ENCODE data around the gene SCARF1. TPM values are rescaled to one million over a fixed set of nuclear protein-coding genes. Genes with fewer than 3 reads are reported as not detected.

The SCARF1 gene
- total RNA-seq, 1 experiment from 2014 or later, result 0.73 TPM

- no peak overlapping the region for H2AFZ ChIP-seq (ENCODE audit: low read length)
- POLR2A ChIA-PET (ENCODE audit: unreplicated experiment), result no interaction called here
- no peak overlapping the region for H3K27ac ChIP-seq (ENCODE audit: low read length)
- no TSS peak for BruUV-seq (replicated peaks)
- H3K4me2 ChIP-seq (ENCODE audit: low read length), result no peak overlapping the region
- ATAC-seq (no peak), DNase-seq (no peak)
- H3K36me3 ChIP-seq (ENCODE audit: low read depth, low read length), result no peaks in the 10 kb centered on the region
- no peaks in the 10 kb centered on the region for H3F3A ChIP-seq (ENCODE audit: low read length, unreplicated experiment)
- no peaks in the 10 kb centered on the region for H3K9me3 ChIP-seq (ENCODE audit: low read length)
- intact Hi-C loops (cut with micrococcal nuclease), result no loop called here
- H3K9ac ChIP-seq (ENCODE audit: low read length), result no peak overlapping the region
- no peaks in the 10 kb centered on the region for H3K79me2 ChIP-seq (ENCODE audit: low read length)
- no peak overlapping the region for H3K4me3 ChIP-seq (ENCODE audit: low read length)
- no peaks in the 10 kb centered on the region for H3K4me1 ChIP-seq (ENCODE audit: insufficient read depth, low read length)
- CTCF ChIA-PET, result no interaction called here
- H3K9me2 ChIP-seq (replicated peaks; ENCODE audit: low read length), result no peaks in the 10 kb centered on the region
- H3K27me3 ChIP-seq (ENCODE audit: low read length), result no peaks in the 10 kb centered on the region
- no peaks in the 10 kb centered on the region for H4K20me1 ChIP-seq (ENCODE audit: low read length)
- no peak for TF ChIP-seq EZH2phosphoT487 (IDR thresholded peaks at IDR 0.05; ENCODE audit: borderline replicate concordance, low read length)
- TF ChIP-seq EZH2 (IDR thresholded peaks at IDR 0.05; ENCODE audit: low read length, unreplicated experiment), result no peak
- TF ChIP-seq CTCF (conservative IDR thresholded peaks at IDR 0.05; ENCODE audit: low read depth, low read length), result no peak
Measured at GRCh38 chr17:1624650-1625049, 20.9 kb downstream of the SCARF1 start.

DNA sequence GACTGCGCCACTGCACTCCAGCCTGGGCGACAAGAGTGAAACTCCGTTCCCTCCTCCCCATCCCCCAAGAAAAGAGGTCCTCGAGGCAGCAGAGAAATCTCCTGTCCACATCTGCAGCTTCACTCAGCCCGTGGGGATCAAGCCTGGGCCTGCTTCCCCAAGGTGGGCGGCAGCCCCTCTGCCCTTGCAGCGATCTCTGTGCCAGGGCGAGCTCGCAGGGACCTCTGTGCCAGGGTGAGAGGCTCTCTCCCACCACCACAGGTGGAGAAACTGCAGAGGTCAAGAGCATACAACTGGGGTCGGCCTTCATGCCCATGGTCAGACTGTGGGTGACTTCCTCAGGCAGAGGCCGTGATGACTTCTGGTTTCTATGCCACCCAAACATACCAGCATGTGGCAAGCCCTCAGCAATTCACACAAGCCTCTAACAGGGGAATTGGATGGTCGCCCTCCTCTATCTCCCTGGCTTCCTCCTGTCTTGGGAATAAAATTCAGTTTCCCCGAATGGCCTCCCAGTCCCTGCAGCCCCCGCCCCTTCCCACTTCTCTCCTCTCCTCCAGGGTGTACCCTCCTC, 22.4 kb downstream of the SCARF1 start:
- no peak overlapping the region for H3K27ac ChIP-seq (ENCODE audit: low read length)
- POLR2A ChIA-PET (ENCODE audit: unreplicated experiment), result no interaction called here
- H3K9me3 ChIP-seq (ENCODE audit: low read length), result no peaks in the 10 kb centered on the region
- no peak overlapping the region for H3K4me2 ChIP-seq (ENCODE audit: low read length)
- no peaks in the 10 kb centered on the region for H3K4me1 ChIP-seq (ENCODE audit: insufficient read depth, low read length)
- no peak overlapping the region for H3K4me3 ChIP-seq (ENCODE audit: low read length)
- ATAC-seq (no peak), DNase-seq (no peak)
- no peaks in the 10 kb centered on the region for H3K9me2 ChIP-seq (replicated peaks; ENCODE audit: low read length)
- H3K36me3 ChIP-seq (ENCODE audit: low read depth, low read length), result no peaks in the 10 kb centered on the region
- no peak overlapping the region for H3K9ac ChIP-seq (ENCODE audit: low read length)
- H4K20me1 ChIP-seq (ENCODE audit: low read length), result no peaks in the 10 kb centered on the region
- no peaks in the 10 kb centered on the region for H3K27me3 ChIP-seq (ENCODE audit: low read length)
- intact Hi-C loops (cut with micrococcal nuclease), result no loop called here
- H3F3A ChIP-seq (ENCODE audit: low read length, unreplicated experiment), result no peaks in the 10 kb centered on the region
- H3K79me2 ChIP-seq (ENCODE audit: low read length), result no peaks in the 10 kb centered on the region
- TF ChIP-seq CTCF (conservative IDR thresholded peaks at IDR 0.05; ENCODE audit: low read depth, low read length), result no peak
- TF ChIP-seq EZH2 (IDR thresholded peaks at IDR 0.05; ENCODE audit: low read length, unreplicated experiment), result no peak
- TF ChIP-seq EZH2phosphoT487 (IDR thresholded peaks at IDR 0.05; ENCODE audit: borderline replicate concordance, low read length), result no peak
- CTCF ChIA-PET, result no interaction called here
- H2AFZ ChIP-seq (ENCODE audit: low read length), result no peak overlapping the region
- BruUV-seq (replicated peaks), result no TSS peak

GRCh38 chr17:1621273-1621954, 24.1 kb downstream of the SCARF1 start:
- Histone ChIP-seq H3K27ac (ENCODE audit: low read length) (no peak overlapping the region), H3K4me1 (ENCODE audit: insufficient read depth, low read length) (no peaks in the 10 kb centered on the region), H3K4me2 (ENCODE audit: low read length) (no peak overlapping the region), H4K20me1 (ENCODE audit: low read length) (no peaks in the 10 kb centered on the region), H3F3A (ENCODE audit: low read length, unreplicated experiment) (no peaks in the 10 kb centered on the region), H3K4me3 (ENCODE audit: low read length) (no peak overlapping the region), H3K79me2 (ENCODE audit: low read length) (no peaks in the 10 kb centered on the region), H3K27me3 (ENCODE audit: low read length) (no peaks in the 10 kb centered on the region), H3K9me2 (replicated peaks; ENCODE audit: low read length) (no peaks in the 10 kb centered on the region), H3K36me3 (ENCODE audit: low read depth, low read length) (no peaks in the 10 kb centered on the region), H3K9me3 (ENCODE audit: low read length) (no peaks in the 10 kb centered on the region), H3K9ac (ENCODE audit: low read length) (no peak overlapping the region), H2AFZ (ENCODE audit: low read length) (no peak overlapping the region)
- ATAC-seq, result no peak
- TF ChIP-seq EZH2phosphoT487 (IDR thresholded peaks at IDR 0.05; ENCODE audit: borderline replicate concordance, low read length), result no peak
- TF ChIP-seq EZH2 (IDR thresholded peaks at IDR 0.05; ENCODE audit: low read length, unreplicated experiment), result no peak
- no peak for TF ChIP-seq CTCF (conservative IDR thresholded peaks at IDR 0.05; ENCODE audit: low read depth, low read length)
- ChIA-PET POLR2A (ENCODE audit: unreplicated experiment) (no interaction called here), CTCF (no interaction called here)
- no TSS peak for BruUV-seq (replicated peaks)
- intact Hi-C loops (cut with micrococcal nuclease), result no loop called here
- DNase-seq, result no peak
